ENCODE data around the gene PCGF1. TPM values are rescaled to one million over a fixed set of nuclear protein-coding genes. Genes with fewer than 3 reads are reported as not detected.
A peak's percentile ranks its signal among the peaks of the same experiment; 100 is the strongest.

PCGF1 gene
- total and polyA plus RNA-seq, 2 of the 4 experiments (the other 2 are of a cell fraction), result 23.4 to 31.4 TPM

DNA sequence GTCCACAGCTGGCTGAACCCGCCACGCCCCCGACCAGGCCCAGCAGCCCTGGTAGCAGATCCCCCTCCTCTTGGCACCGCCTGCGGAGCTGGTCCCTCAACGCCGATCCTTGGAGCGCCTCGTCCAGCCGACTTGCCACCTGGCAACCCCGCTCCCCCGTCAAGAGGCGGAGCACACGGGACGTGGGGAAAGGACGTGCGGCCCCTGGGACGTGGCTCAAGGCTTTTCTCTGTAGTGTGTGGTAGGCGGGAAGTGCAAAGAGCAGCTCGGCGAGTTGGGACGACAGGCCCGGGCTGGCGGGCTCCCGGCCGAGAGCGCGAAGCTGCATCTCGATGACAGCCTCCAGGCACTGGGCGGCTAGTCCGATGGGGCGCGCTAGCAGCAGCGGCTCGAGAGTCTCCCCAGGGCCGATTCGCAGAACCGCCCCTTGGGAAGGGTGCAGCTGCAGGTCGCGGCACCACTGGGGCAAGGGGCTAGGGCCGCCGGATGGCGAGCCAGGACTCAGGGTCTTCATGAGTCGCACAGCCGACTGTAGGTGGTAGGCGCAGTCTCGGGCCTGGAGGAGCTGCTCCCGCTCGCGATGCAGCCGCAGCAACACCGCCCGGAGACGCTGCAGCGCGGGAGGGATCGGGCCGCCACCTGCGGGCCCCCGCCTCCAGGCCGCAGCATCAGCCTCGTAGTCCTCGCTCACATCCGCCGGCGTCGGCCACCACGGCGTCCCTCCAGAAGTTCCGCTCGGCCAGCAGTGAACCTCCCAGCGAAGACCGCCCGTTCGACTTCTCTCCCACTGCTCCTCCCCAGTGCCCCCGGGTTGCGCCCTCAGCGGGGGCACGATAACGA is 25.3 kb downstream of the PCGF1 start:
- peak overlapping the region; percentile 76 for H3K9ac ChIP-seq (ENCODE audit: low read depth, low read length)
- no TSS peak for BruUV-seq (replicated peaks)
- H3K36me3 ChIP-seq (ENCODE audit: control insufficient read depth, insufficient read depth, low read length), result peaks cover 13% of the 10 kb centered on the region
- 0% methylated on average over 26 of the region's 80 CpGs; no CpG with 5 or more reads in 1 of the 2 experiments for WGBS, 2 experiments (ENCODE audit: extremely low coverage in 2 of 2, insufficient read length in 1 of 2)
- peak overlapping the region; percentile 87 for H3K27ac ChIP-seq (ENCODE audit: insufficient read depth, low read length)
- H2BK5ac ChIP-seq (ENCODE audit: low read depth, low read length, poor library complexity, severe bottlenecking), result peak overlapping the region; percentile 83
- dilution Hi-C loops (cut with HindIII; ENCODE audit: low sequenced_read_pairs, unreplicated experiment), result no loop called here
- H4K5ac ChIP-seq (ENCODE audit: low read depth, low read length), result peak overlapping the region; percentile 17
- TF ChIP-seq MAZ (IDR thresholded peaks at IDR 0.05; ENCODE audit: borderline replicate concordance, low read depth, low read length) (0 out of 2 replicates have a peak, but pooled peaks have one; percentile 22), SMC3 (IDR thresholded peaks at IDR 0.05; ENCODE audit: low read depth, low read length) (no peak), BHLHE40 (IDR thresholded peaks at IDR 0.05; ENCODE audit: low read depth, low read length) (no peak), MAFK (IDR thresholded peaks at IDR 0.05; ENCODE audit: low read depth, low read length) (no peak), MXI1 (IDR thresholded peaks at IDR 0.05; ENCODE audit: borderline replicate concordance, low read depth, low read length) (peak; percentile 59; the same call in 1 of the 2 replicates)
- TF ChIP-seq, protein P1, sequence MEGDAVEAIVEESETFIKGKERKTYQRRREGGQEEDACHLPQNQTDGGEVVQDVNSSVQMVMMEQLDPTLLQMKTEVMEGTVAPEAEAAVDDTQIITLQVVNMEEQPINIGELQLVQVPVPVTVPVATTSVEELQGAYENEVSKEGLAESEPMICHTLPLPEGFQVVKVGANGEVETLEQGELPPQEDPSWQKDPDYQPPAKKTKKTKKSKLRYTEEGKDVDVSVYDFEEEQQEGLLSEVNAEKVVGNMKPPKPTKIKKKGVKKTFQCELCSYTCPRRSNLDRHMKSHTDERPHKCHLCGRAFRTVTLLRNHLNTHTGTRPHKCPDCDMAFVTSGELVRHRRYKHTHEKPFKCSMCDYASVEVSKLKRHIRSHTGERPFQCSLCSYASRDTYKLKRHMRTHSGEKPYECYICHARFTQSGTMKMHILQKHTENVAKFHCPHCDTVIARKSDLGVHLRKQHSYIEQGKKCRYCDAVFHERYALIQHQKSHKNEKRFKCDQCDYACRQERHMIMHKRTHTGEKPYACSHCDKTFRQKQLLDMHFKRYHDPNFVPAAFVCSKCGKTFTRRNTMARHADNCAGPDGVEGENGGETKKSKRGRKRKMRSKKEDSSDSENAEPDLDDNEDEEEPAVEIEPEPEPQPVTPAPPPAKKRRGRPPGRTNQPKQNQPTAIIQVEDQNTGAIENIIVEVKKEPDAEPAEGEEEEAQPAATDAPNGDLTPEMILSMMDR (conservative IDR thresholded peaks at IDR 0.05; ENCODE audit: low read depth, low read length), result no peak
- TF ChIP-seq, protein P2, sequence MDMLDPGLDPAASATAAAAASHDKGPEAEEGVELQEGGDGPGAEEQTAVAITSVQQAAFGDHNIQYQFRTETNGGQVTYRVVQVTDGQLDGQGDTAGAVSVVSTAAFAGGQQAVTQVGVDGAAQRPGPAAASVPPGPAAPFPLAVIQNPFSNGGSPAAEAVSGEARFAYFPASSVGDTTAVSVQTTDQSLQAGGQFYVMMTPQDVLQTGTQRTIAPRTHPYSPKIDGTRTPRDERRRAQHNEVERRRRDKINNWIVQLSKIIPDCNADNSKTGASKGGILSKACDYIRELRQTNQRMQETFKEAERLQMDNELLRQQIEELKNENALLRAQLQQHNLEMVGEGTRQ (IDR thresholded peaks at IDR 0.05; ENCODE audit: low read depth, low read length), result no peak
- peak overlapping the region; percentile 9; the same call in 1 of the 2 replicates for H3K18ac ChIP-seq (ENCODE audit: low read depth, low read length)
- H2BK20ac ChIP-seq (ENCODE audit: low read depth, low read length), result no peak overlapping the region
- peak overlapping the region; percentile 28; the same call in 1 of the 2 replicates for H2BK120ac ChIP-seq (ENCODE audit: low read depth, low read length)
- peak overlapping the region; percentile 97 for H3K4me2 ChIP-seq (ENCODE audit: low read depth, low read length)
- peak overlapping the region; percentile 80 for H3K4me3 ChIP-seq (ENCODE audit: insufficient read depth, low read depth, low read length)
- intact Hi-C loops (cut with micrococcal nuclease), result no loop called here
- peak overlapping the region; percentile 48; the same call in 1 of the 2 replicates for H3K56ac ChIP-seq (ENCODE audit: extremely low read depth, insufficient read depth, low read length)
- peak overlapping the region; percentile 65 for H3K23ac ChIP-seq (ENCODE audit: low read depth, low read length)
- H3K9me1 ChIP-seq (ENCODE audit: insufficient read depth, low read length), result peaks cover 11% of the 10 kb centered on the region; the same call in 1 of the 2 replicates
- peak overlapping the region; percentile 66 for H2AK5ac ChIP-seq (ENCODE audit: low read depth, low read length)
- ATAC-seq (ENCODE audit: low read depth) (peak; percentile 46), DNase-seq (no peak)
- H3K14ac ChIP-seq (replicated peaks; ENCODE audit: low read depth, low read length), result peak overlapping the region; percentile 69
- CTCF ChIA-PET, result interaction anchor here (0.6 to 3.4 kb wide), 5 partner anchors 14 to 106 kb away, joined by 3 to 17 read pairs (median 4); no protein-coding TSS in a partner anchor
- peak overlapping the region; percentile 79 for H3K4ac ChIP-seq (ENCODE audit: low read depth, low read length)
- peak overlapping the region; percentile 99 for H2AK9ac ChIP-seq (replicated peaks; ENCODE audit: low read depth, low read length, poor library complexity)
- peak overlapping the region; percentile 100 for H2AFZ ChIP-seq (replicated peaks; ENCODE audit: low read length, poor library complexity)
- POLR2A ChIA-PET (ENCODE audit: unreplicated experiment), result interaction anchor here (0.6 to 1.4 kb wide), 4 partner anchors 10 to 28 kb away, joined by 3 to 7 read pairs (median 5); partner anchors contain the start of genes MRPL53 and WBP1
- no peak overlapping the region; the same call in 2 of the 3 replicates for H2BK15ac ChIP-seq (ENCODE audit: low read depth, low read length)
- H3K4me1 ChIP-seq (ENCODE audit: control insufficient read depth, insufficient read depth, low read length), result peaks cover 11% of the 10 kb centered on the region
- peak overlapping the region; percentile 79 for H4K91ac ChIP-seq (ENCODE audit: insufficient read depth, low read depth, low read length)
- no peaks in the 10 kb centered on the region for H3K9me3 ChIP-seq (ENCODE audit: control insufficient read depth, insufficient read depth, low read length)
- no peaks in the 10 kb centered on the region for H3K27me3 ChIP-seq (ENCODE audit: control insufficient read depth, insufficient read depth, low read length)
- in situ Hi-C loops (cut with MboI; ENCODE audit: low sequenced_read_pairs), result loop anchor here (5.0 to 25.0 kb wide), 2 partner anchors 95 to 380 kb away; no protein-coding TSS in a partner anchor
- H4K20me1 ChIP-seq (ENCODE audit: insufficient read depth, low read length), result peaks cover 3% of the 10 kb centered on the region; the same call in 1 of the 2 replicates
- H3K79me1 ChIP-seq (ENCODE audit: low read depth in 1 of 2, low read length in 2 of 2), result peaks cover 23 to 69% of the 10 kb centered on the region in 2 experiments
- peak overlapping the region; percentile 79 to 88; a peak in 3 of 4 replicates for H4K8ac ChIP-seq (ENCODE audit: low read depth in 2 of 2, low read length in 2 of 2)
